Vagina (tissue), 2 donors: ENCODE measurements around the gene ARHGEF16. TPM values are rescaled to one million over a fixed set of nuclear protein-coding genes. Genes with fewer than 3 reads are reported as not detected.

Experiments used
- DNase-seq, 2 donors: peaks; one replicate each; pipeline ENCODE4 v3.0.0-alpha.2; 2017; ENCODE audit errors: extremely low spot score in 2 of 2
- H3K27ac ChIP-seq: fragments of 200-600 bp; sonication (generic); one replicate; pipeline ENCODE4 v1.5.1; 2019
- H3K27me3 ChIP-seq: fragments of 200-600 bp; sonication (generic); one replicate; pipeline ENCODE4 v1.5.1; 2019
- H3K36me3 ChIP-seq, 2 donors: fragments of 200-600 bp; sonication (generic); one replicate each; pipeline ENCODE4 v1.5.1; 2017 to 2019
- H3K4me1 ChIP-seq: fragments of 200-600 bp; sonication (generic); one replicate; pipeline ENCODE4 v1.5.1; 2019
- H3K4me3 ChIP-seq, 2 donors: fragments of 200-600 bp; sonication (generic); 1 replicate in 1 of 2; 2 replicates in 1 of 2; pipeline ENCODE4 v1.5.1; 2016 to 2019
- H3K9me3 ChIP-seq: fragments of 200-600 bp; sonication (generic); one replicate; pipeline ENCODE4 v1.5.1; 2019
- CTCF ChIP-seq, 3 experiments: fragments of 450-650 bp in 2 of 3; fragments of 200-600 bp in 1 of 3; sonication (generic) in 1 of 3; IDR thresholded peaks; one replicate each; pipeline ENCODE4 v1.5.1; 2017 to 2019; ENCODE audit warnings: antibody characterized with exemption in 3 of 3, mild to moderate bottlenecking in 2 of 3, moderate library complexity in 2 of 3
- POLR2A ChIP-seq, 2 donors: fragments of 450-650 bp; IDR thresholded peaks; one replicate each; pipeline ENCODE4 v1.6.1; 2017; ENCODE audit warnings: antibody characterized with exemption in 2 of 2, mild to moderate bottlenecking in 2 of 2, moderate library complexity in 2 of 2
- POLR2AphosphoS5 ChIP-seq, 2 donors: sonication (generic); formaldehyde crosslinking; IDR thresholded peaks; one replicate each; pipeline ENCODE4 v1.9.0; 2017; ENCODE audit warnings: antibody characterized with exemption in 2 of 2, mild to moderate bottlenecking in 2 of 2, low read depth in 1 of 2; ENCODE audit not compliant: insufficient read depth in 1 of 2
- intact Hi-C: fragments of 100-400 bp; cut with DNase I; formaldehyde crosslinking; loops from one replicate; pipeline ENCODE4 v1.15.1; 2023
- total RNA-seq: library from RNA; depleted of rRNA; stranded (reverse); fragments of >200 nt; gene quantifications from one replicate; pipeline ENCODE4 v1.2.3, GENCODE V29; 2016

ARHGEF16 gene
- total RNA-seq, 1 donor from 2014 or later = 6.4 TPM

DNA sequence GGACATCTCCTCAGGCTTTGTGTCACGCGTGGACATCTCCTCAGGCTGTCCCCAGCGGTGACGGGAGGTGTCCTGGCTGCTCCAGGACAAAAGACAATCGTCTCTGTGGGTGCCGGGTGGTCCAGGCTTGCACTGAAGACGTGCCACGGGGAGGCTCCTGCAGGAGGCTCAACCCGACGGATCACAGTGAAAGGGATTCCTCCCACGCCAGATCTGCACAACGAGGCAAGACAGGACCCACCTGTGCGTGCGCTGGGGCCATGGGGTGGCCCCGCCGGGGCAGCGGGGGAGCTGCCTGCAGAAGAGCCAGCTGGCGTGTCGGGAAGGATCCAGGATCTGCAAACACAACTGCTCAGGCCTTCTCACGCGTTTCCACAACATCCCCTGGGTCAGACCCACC, 18.8 kb upstream of the ARHGEF16 start:
- no peaks in the 10 kb centered on the region for H3K27me3 ChIP-seq
- H3K4me1 ChIP-seq = no peaks in the 10 kb centered on the region
- TF ChIP-seq CTCF (IDR thresholded peaks at IDR 0.05) (no peak), POLR2AphosphoS5 (IDR thresholded peaks at IDR 0.05; ENCODE audit: insufficient read depth in 1 of 2, low read depth in 1 of 2) (no peak), POLR2A (IDR thresholded peaks at IDR 0.05) (no peak)
- H3K4me3 ChIP-seq = no peak overlapping the region
- intact Hi-C loops = no loop called here
- H3K9me3 ChIP-seq = no peaks in the 10 kb centered on the region
- no peak overlapping the region for H3K27ac ChIP-seq
- no peak for DNase-seq
- no peaks in the 10 kb centered on the region for H3K36me3 ChIP-seq

- H3K27ac ChIP-seq = no peak overlapping the region
Measured at GRCh38 chr1:3436451-3436850, 18.0 kb upstream of the ARHGEF16 start.

DNA sequence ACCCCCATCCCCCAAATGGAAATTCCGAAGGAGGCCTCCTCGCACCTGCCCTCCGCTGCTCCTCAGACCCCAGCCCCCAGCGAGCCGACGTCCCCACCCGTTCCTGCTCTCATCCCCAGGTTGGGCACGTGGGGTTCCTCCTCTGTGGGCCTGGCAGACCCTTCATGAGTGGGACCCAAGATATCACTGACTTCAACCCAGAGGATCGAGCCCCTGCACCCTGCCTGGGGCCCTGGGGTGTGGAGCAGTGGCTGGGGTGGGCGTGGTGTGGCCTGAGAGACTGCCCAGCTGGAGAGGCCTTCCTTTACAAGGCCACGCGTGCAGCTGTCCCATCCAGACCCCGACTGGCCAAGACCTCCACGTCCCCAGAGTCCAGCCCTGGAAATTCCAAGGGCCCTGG, 17.6 kb upstream of the ARHGEF16 start:
- TF ChIP-seq CTCF (IDR thresholded peaks at IDR 0.05) (no peak), POLR2AphosphoS5 (IDR thresholded peaks at IDR 0.05; ENCODE audit: insufficient read depth in 1 of 2, low read depth in 1 of 2) (no peak), POLR2A (IDR thresholded peaks at IDR 0.05) (no peak)
- no peak for DNase-seq
- Histone ChIP-seq H3K4me1 (no peaks in the 10 kb centered on the region), H3K27ac (no peak overlapping the region), H3K4me3 (no peak overlapping the region), H3K36me3 (no peaks in the 10 kb centered on the region), H3K27me3 (no peaks in the 10 kb centered on the region), H3K9me3 (no peaks in the 10 kb centered on the region)
- intact Hi-C loops = no loop called here

More at GRCh38 chr1:3436451-3436850, 18.0 kb upstream of the ARHGEF16 start:
- no peaks in the 10 kb centered on the region for H3K27me3 ChIP-seq
- H3K36me3 ChIP-seq = no peaks in the 10 kb centered on the region
- no peak for DNase-seq
- TF ChIP-seq POLR2AphosphoS5 (IDR thresholded peaks at IDR 0.05; ENCODE audit: insufficient read depth in 1 of 2, low read depth in 1 of 2) = no peak
- TF ChIP-seq CTCF (IDR thresholded peaks at IDR 0.05) = no peak
- TF ChIP-seq POLR2A (IDR thresholded peaks at IDR 0.05) = no peak
- no peaks in the 10 kb centered on the region for H3K9me3 ChIP-seq
- no peak overlapping the region for H3K4me3 ChIP-seq
- intact Hi-C loops = no loop called here
- H3K4me1 ChIP-seq = no peaks in the 10 kb centered on the region

DNA sequence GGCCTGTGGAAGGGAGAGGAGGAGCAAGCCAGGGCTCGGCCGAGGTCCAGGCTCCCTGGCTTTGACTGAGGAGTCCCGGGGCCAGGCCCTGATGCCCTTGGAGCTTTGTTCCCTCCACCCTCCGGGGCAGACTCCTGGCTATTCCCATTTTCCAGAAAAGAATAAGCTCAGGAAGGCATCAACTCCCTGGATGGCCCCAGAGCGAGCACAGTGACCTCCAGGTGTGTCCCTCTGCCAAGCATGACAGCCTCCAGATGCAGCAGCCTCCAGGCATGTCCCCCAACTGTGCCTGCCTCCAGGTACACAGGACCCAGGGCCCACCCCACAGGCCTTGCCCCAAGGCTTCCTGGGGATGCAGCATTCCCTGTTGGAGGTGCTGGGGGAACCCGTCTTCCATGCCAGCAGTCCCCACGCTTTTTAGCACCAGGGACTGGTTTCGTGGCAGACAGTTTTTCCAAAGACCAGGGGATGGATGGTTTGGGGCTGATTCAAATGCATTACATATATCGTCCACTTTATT, 15.7 kb upstream of the ARHGEF16 start:
- TF ChIP-seq POLR2AphosphoS5 (IDR thresholded peaks at IDR 0.05; ENCODE audit: insufficient read depth in 1 of 2, low read depth in 1 of 2) (no peak), CTCF (IDR thresholded peaks at IDR 0.05) (no peak), POLR2A (IDR thresholded peaks at IDR 0.05) (no peak)
- Histone ChIP-seq H3K36me3 (no peaks in the 10 kb centered on the region), H3K27ac (no peak overlapping the region), H3K9me3 (no peaks in the 10 kb centered on the region), H3K4me3 (no peak overlapping the region), H3K27me3 (no peaks in the 10 kb centered on the region), H3K4me1 (no peaks in the 10 kb centered on the region)
- intact Hi-C loops = no loop called here
- no peak for DNase-seq

GRCh38 chr1:3439346-3440299, 14.8 kb upstream of the ARHGEF16 start:
- TF ChIP-seq POLR2A (IDR thresholded peaks at IDR 0.05) (no peak), CTCF (IDR thresholded peaks at IDR 0.05) (no peak), POLR2AphosphoS5 (IDR thresholded peaks at IDR 0.05; ENCODE audit: insufficient read depth in 1 of 2, low read depth in 1 of 2) (no peak)
- H3K36me3 ChIP-seq = no peaks in the 10 kb centered on the region
- intact Hi-C loops = no loop called here
- H3K27me3 ChIP-seq = no peaks in the 10 kb centered on the region
- H3K27ac ChIP-seq = no peak overlapping the region
- no peaks in the 10 kb centered on the region for H3K4me1 ChIP-seq
- H3K4me3 ChIP-seq = no peak overlapping the region
- DNase-seq = no peak
- H3K9me3 ChIP-seq = no peaks in the 10 kb centered on the region
